NOMO-1 treated with DMSO at 0.1 percent for 48 hours (cell line): ENCODE results near the gene MRPL3.
"Not testable (repeated sequence)": the region's sequence is repeated elsewhere in the genome, so short reads cannot be mapped to it uniquely, and the experiment has no call there.

Source experiments
- DNase-seq: peaks from one replicate; lab custom pipeline; 2025; ENCODE audit not compliant: unreplicated experiment; lab: John Stamatoyannopoulos, UW

Gene MRPL3

GRCh38 chr3:131501949-131502348 lies 822 bp downstream of the MRPL3 start:
- DNase-seq, result peak; percentile 29

DNA sequence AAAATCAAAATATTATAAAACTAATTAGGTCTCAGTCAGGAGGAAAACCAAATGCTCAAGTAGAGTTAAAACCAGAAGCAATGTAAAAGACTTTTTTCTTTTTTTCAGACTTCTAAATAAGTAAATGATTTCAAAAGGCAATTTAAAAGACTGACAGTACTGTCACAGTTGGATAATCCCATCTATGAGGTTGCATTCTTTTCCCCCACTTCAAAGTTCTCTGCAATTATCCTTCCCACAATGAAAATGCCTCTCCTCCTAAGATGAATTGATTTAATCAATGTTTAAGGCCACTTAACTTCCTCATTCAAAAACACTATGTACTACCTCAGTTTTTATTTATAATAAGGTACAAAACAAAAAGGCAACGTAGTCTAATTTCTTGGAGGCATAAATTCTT lies 8.1 kb downstream of the MRPL3 start:
- DNase-seq, result no peak

- DNase-seq, result no peak
Measured at GRCh38 chr3:131491775-131492174, 11.0 kb downstream of the MRPL3 start.

GRCh38 chr3:131491084-131491483 lies 11.7 kb downstream of the MRPL3 start:
- DNase-seq, result no peak

DNA sequence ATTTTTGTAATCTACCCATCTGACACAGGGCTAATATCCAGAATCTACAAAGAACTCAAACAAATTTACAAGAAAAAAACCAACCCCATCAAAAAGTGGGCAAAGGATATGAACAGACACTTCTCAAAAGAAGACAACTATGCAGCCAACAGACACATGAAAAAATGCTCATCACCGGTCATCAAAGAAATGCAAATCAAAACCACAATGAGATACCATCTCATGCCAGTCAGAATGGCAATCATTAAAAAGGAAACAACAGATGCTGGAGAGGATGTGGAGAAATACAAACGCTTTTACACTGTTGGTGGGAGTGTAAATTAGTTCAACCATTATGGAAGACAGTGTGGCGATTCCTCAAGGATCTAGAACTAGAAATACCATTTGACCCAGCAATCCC lies 16.2 kb downstream of the MRPL3 start:
- not testable (repeated sequence) for DNase-seq

DNA sequence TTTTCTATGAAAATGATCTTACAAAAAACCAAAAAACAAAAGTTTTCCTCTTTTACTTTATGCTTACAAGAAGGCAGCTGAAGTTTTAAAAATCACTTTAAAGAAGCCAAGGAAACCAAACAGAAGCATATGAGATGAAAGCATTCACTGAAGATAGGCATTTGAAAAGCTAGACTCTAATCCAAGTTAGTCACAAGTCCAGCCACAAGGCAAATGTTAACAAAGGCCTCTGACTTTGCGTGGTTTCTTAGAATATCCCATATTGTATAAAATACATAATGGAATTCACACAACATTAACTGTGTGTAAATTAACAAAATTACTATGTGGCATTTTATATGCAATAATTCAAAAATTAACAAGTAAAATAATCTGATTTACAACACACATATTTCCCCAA lies 17.7 kb downstream of the MRPL3 start:
- DNase-seq, result no peak

GRCh38 chr3:131484496-131485111 lies 18.2 kb downstream of the MRPL3 start:
- DNase-seq, result no peak

DNA sequence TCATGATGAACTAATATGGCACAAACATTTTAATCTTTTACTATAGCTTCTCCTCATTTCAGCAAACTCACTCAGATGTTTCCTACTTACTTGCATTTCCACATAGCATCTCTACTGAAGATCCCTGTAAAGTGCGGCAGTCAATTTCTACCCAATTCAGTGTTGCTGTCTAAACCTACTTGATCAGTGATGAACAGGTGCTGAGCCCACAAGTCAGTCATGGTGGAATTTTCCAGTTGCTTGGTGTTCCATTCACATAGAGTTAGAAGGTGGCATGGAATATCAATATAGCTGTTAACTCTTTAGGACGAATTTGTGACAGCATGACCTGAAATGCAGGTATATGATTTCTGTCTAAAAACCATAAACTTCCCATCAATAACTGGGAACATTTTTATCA lies 22.7 kb downstream of the MRPL3 start:
- no peak for DNase-seq

- no peak for DNase-seq
Measured at GRCh38 chr3:131477813-131478212, 25.0 kb downstream of the MRPL3 start.

- DNase-seq, result no peak
Measured at GRCh38 chr3:131474115-131474514, 28.7 kb downstream of the MRPL3 start.

- DNase-seq, result no peak
Measured at GRCh38 chr3:131470377-131470776, 32.4 kb downstream of the MRPL3 start.

- DNase-seq, result no peak
Measured at GRCh38 chr3:131458653-131459052, 44.1 kb downstream of the MRPL3 start.

- no peak for DNase-seq
Measured at GRCh38 chr3:131457220-131457619, 45.6 kb downstream of the MRPL3 start.

DNA sequence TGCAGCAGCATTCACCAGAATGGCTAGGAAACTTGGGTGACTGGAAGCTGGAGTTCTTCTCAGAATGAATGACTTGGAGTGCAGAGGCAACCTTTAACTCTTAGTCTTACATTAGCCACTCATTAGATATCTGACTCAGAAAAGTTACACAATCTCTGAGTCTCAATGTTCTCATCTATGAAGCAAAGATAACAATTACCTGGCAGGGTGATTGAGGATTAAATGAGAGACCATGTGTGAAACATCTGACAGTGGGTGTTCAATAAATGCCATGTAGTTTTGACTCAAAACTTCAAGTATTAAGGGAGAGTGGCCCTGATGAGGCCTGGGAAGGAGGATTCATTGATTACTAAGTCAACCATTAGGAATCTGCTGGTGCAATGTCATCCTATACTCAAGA lies 48.3 kb downstream of the MRPL3 start:
- no peak for DNase-seq

DNA sequence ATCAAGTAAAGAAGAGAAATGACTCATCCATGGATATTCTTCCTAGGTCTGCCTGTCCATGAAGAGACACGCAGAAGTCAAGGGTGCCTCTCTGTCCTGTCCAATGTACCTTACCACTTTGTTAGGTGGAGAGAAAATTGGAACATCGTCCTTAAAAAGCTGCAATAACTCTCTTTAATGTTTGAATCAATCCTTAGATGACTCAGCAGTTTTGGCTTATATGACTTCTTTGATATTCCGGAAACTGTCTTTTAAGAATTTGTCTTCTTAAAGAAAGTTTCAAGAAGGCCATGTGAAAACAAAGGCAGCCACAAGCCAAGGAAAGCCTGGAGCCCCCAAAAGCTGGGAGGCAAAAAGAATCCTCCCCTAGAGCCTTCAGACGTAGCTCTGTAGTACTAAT lies 49.2 kb downstream of the MRPL3 start:
- no peak for DNase-seq

DNA sequence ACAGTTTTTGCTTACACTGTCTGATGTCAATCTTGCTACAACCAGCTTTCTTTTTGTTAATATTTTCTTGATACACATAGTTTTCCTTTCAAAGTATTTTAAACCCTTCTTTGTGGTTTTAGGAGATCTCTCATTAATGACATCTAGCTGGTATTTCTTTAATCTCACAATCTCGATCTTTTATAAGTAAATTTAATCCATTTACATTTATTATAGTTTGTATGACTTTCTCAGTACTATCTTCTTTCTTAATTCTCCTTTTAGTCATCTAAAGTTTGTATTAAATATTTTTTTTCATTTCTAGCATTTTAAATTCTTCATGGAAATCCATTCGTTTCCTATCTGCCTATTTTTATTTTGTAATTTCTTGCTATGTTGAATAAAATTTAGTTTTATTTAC lies 55.4 kb downstream of the MRPL3 start:
- no peak for DNase-seq

DNA sequence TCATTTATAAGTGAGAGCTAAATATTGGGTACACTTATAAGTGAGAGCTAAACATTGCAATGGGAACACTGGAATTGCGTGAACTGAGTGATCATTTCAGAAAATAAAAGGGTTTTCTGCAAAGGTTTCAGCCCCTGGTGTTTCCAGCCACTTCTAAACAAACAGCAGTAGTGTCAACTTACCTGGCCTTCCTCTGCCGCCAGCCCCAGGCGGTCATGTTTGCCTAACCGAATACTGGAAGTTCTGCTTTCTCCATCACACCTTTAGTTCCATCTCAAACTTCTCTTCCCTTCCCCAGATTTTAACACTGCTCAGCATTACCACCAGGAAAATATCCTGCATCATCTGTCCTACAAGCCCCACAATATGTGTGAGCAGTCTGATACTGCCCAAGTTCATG lies 58.6 kb downstream of the MRPL3 start:
- DNase-seq, result no peak

DNA sequence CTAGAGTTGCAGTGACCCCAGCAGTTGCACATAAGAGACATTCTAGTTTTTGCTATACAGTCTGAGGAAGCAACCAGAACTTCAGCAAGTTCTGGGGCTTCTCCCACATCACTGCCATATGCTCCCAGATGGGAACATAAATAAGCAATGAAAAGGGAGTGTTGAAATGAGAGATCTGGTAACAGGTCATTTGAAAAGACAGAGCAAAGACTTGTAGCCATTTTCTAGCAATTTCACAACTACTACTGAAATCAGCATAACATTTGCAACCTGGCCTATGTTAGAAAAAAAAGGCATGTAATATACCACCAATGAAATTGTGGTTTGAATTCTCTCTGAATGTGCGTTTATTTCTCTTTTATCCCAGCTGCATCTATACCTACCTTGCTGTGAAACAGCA lies 63.7 kb downstream of the MRPL3 start:
- no peak for DNase-seq

GRCh38 chr3:131435000-131435399 lies 67.8 kb downstream of the MRPL3 start:
- no peak for DNase-seq

DNA sequence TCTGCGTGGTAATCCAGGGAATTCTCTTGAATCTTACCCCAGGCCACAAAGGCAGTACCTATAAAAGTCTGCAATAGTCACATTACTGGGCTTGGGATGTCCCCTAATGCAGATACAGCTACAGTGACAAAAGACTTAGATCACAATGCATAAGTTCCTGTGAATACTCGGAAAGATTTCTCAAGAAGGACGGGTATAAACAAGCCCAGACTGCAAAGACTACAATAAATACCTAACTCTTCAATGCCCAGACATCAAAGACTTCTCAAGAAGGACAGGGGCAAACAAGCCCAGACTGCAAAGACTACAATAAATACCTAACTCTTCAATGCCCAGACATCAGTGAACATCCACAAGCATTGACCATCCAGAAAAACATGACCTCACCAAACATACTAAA lies 70.3 kb downstream of the MRPL3 start:
- no peak for DNase-seq

- no peak for DNase-seq
Measured at GRCh38 chr3:131431754-131432153, 71.0 kb downstream of the MRPL3 start.

- DNase-seq, result no peak
Measured at GRCh38 chr3:131427226-131427625, 75.5 kb downstream of the MRPL3 start.

- no peak for DNase-seq
Measured at GRCh38 chr3:131421957-131422498, 80.7 kb downstream of the MRPL3 start.
